HepG2 (cell line): ENCODE results near the gene CPSF4. TPM values are rescaled to one million over a fixed set of nuclear protein-coding genes. Genes with fewer than 3 reads are reported as not detected.
A peak's percentile ranks its signal among the peaks of the same experiment; 100 is the strongest.

Experiments
- KLF15 ChIP-seq: sonication (generic); formaldehyde crosslinking; IDR thresholded peaks from 2 replicates; pipeline ENCODE4 v1.8.1; 2023; ENCODE audit warnings: borderline replicate concordance, mild to moderate bottlenecking, inconsistent platforms, missing genetic modification reagents, mixed read lengths
- KLF16 ChIP-seq, 2 experiments: sonication (generic) in 1 of 2; formaldehyde crosslinking in 1 of 2; IDR thresholded peaks; 2 replicates each; pipeline versions ENCODE4 v1.6.1 to v1.8.0; 2016 to 2023; ENCODE audit warnings: missing genetic modification reagents in 2 of 2, missing compliant biosample characterization in 1 of 2
- MED8 ChIP-seq: sonication (generic); formaldehyde crosslinking; IDR thresholded peaks from 2 replicates; pipeline ENCODE4 v1.8.1; 2023; ENCODE audit warnings: mild to moderate bottlenecking, missing genetic modification reagents; ENCODE audit not compliant: insufficient replicate concordance
- MTERF4 ChIP-seq: sonication (generic); formaldehyde crosslinking; IDR thresholded peaks from 2 replicates; pipeline ENCODE4 v1.8.0; 2023; ENCODE audit warnings: mild to moderate bottlenecking, missing genetic modification reagents
- NR2F2 ChIP-seq: IDR thresholded peaks from 2 replicates; pipeline ENCODE4 v1.6.1; 2012; ENCODE audit warnings: low read depth, inconsistent platforms, borderline replicate concordance
- NR3C1 ChIP-seq: sonication (generic); formaldehyde crosslinking; IDR thresholded peaks from 2 replicates; pipeline ENCODE4 v1.4.0; 2020; ENCODE audit warnings: missing genetic modification reagents
- PATZ1 ChIP-seq: sonication (generic); formaldehyde crosslinking; IDR thresholded peaks from 2 replicates; pipeline ENCODE4 v1.4.0; 2020; ENCODE audit warnings: missing genetic modification reagents
- PITX1 ChIP-seq: sonication (generic); formaldehyde crosslinking; IDR thresholded peaks from 2 replicates; pipeline ENCODE4 v1.5.1; 2020; ENCODE audit warnings: mild to moderate bottlenecking, missing genetic modification reagents
- SAFB2 ChIP-seq: sonication (generic); formaldehyde crosslinking; IDR thresholded peaks from 2 replicates; pipeline ENCODE4 v1.5.1; 2020; ENCODE audit warnings: missing genetic modification reagents, low read depth, mild to moderate bottlenecking, borderline replicate concordance
- SAP130 ChIP-seq: IDR thresholded peaks from 2 replicates; pipeline ENCODE4 v1.6.1; 2016; ENCODE audit warnings: low read depth
- SMAD9 ChIP-seq: sonication (generic); formaldehyde crosslinking; IDR thresholded peaks from 2 replicates; pipeline ENCODE4 v1.5.1; 2020; ENCODE audit warnings: mild to moderate bottlenecking, missing genetic modification reagents
- SRSF1 ChIP-seq: fragments of 200-400 bp; formaldehyde crosslinking; optimal IDR thresholded peaks from 2 replicates; pipeline ENCODE3; 2017; ENCODE audit warnings: mild to moderate bottlenecking, low read depth, low read length, moderate library complexity
- THAP11 ChIP-seq: IDR thresholded peaks from 2 replicates; pipeline ENCODE4 v1.6.1; 2016; ENCODE audit warnings: missing biosample characterization, missing genetic modification reagents
- U2AF1 ChIP-seq: fragments of 200-400 bp; formaldehyde crosslinking; optimal IDR thresholded peaks from 2 replicates; pipeline ENCODE3; 2017; ENCODE audit warnings: mild to moderate bottlenecking, low read depth, low read length
- XRCC5 ChIP-seq: fragments of 200-400 bp; formaldehyde crosslinking; optimal IDR thresholded peaks from 2 replicates; pipeline ENCODE3; 2017; ENCODE audit warnings: mild to moderate bottlenecking, low read length
- ZNF552 ChIP-seq: sonication (generic); formaldehyde crosslinking; IDR thresholded peaks from 2 replicates; pipeline ENCODE4 v1.9.0; 2022; ENCODE audit warnings: missing genetic modification reagents, mild to moderate bottlenecking, borderline replicate concordance
- ZNF574 ChIP-seq: sonication (generic); formaldehyde crosslinking; IDR thresholded peaks from 2 replicates; pipeline ENCODE4 v1.4.0; 2020; ENCODE audit warnings: missing genetic modification reagents
- ZNF878 ChIP-seq: sonication (generic); formaldehyde crosslinking; IDR thresholded peaks from 2 replicates; pipeline ENCODE4 v1.8.1; 2023; ENCODE audit warnings: mild to moderate bottlenecking, missing genetic modification reagents, moderate library complexity
- polyA plus RNA-seq, 8 experiments: library from polyadenylated mRNA; depleted of rRNA in 3 of 8; stranded (reverse) in 7 of 8; unstranded in 1 of 8; fragments of >200 nt; fragmentation: Illumina TruSeq in 4 of 8; extraction: Trizol in 4 of 8; gene quantifications; 2 replicates each; pipeline versions ENCODE4 v1.2.1 to v1.2.3, GENCODE V29; 2011 to 2016; ENCODE audit warnings: low read depth in 4 of 8, missing spikeins in 1 of 8, mixed read lengths in 1 of 8; ENCODE audit not compliant: insufficient read depth in 1 of 8
- total RNA-seq, 5 experiments: library from RNA; depleted of rRNA; stranded (reverse); fragments of >200 nt; fragmentation: Illumina TruSeq; extraction: Trizol; gene quantifications; 2 replicates each; pipeline ENCODE4 v1.2.3, GENCODE V29; 2016; ENCODE audit warnings: low read depth in 1 of 5
- TF ChIP-seq, protein P1 (sequence below): sonication (generic); formaldehyde crosslinking; IDR thresholded peaks from 2 replicates; pipeline ENCODE4 v1.5.0; 2020; ENCODE audit warnings: missing genetic modification reagents, mild to moderate bottlenecking, borderline replicate concordance

The CPSF4 gene
- total and polyA plus RNA-seq, 2 of the 13 experiments (the other 11 are each of a cell fraction or from before 2014, with no cell fraction given): 34.1 to 49.6 TPM

DNA sequence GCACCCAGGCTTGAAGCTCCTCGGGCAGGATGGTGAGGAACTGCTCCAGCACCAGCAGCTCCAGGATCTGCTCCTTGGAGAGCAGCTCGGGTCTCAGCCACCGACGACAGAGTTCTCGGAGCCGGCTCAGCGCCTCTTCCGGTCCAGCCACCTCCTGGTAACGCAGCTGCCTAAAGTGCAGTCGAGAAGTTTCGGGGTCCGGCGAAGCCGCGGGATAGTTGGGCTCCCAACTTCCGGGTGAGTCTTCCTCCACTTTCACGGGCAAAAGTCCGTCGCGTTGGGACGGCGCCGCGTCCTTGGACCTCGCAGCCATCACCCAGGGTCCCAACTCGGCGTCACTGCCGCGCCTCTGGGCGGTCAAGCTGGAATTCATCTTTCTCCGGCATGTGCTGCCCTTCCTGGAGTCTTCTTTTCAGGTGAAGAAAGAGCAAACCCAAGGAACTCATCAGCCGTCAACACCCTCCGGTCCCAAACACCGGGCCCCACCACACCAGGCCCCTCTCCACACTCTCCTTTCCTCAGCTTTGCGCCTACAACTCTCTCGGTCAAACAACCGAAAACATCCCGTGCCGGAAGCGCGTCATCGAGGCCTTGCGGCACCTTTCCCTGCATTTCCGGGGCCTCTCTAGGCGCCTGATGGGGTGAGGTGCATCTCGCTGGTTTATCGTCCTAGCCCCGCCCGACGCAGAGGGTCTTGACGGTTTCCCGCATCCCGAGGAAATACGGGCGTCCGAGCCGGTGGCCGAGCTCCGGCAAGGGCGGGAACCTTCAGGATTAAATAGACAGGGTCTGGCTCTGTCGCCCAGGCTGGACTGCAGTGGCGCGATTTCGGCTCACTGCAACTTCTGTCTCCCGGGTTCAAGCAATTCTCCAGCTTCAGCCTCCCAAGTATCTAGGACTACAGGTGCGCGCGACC lies 61.2 kb downstream of the CPSF4 start, which contains the start of gene ZNF394 (continued):
- TF ChIP-seq THAP11 (CRISPR knock-in tag) (peak; percentile 97), PITX1 (CRISPR knock-in tag) (peak; percentile 36; the same call in 1 of the 2 replicates), NR3C1 (CRISPR knock-in tag) (no peak), SMAD9 (CRISPR knock-in tag) (no peak), U2AF1 (no peak), SAFB2 (CRISPR knock-in tag) (peak; percentile 51; the same call in 1 of the 2 replicates), PATZ1 (peak; percentile 74; the same call in 1 of the 2 replicates), KLF15 (CRISPR knock-in tag) (no peak; the same call in 1 of the 2 replicates), ZNF574 (CRISPR knock-in tag) (peak; percentile 100), MTERF4 (CRISPR knock-in tag) (peak; percentile 73), SRSF1 (peak; percentile 56), MED8 (CRISPR knock-in tag) (no peak), ZNF552 (CRISPR knock-in tag) (no peak), XRCC5 (no peak), KLF16 (CRISPR knock-in tag; IDR thresholded peaks at IDR 0.05) (peak in 1 of 2 experiments; percentile 90; a peak in 1 of 4 replicates), NR2F2 (no peak; the same call in 1 of the 2 replicates), SAP130 (CRISPR knock-in tag) (peak; percentile 98), ZNF878 (CRISPR knock-in tag) (no peak)
- TF ChIP-seq, protein P1, sequence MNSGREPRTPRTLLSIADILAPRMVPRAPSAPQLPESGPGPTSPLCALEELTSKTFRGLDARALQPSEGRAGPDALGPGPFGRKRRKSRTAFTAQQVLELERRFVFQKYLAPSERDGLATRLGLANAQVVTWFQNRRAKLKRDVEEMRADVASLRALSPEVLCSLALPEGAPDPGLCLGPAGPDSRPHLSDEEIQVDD (CRISPR knock-in tag): no peak
